Measurements from ENCODE around the gene PTPRJ. TPM values are rescaled to one million over a fixed set of nuclear protein-coding genes. Genes with fewer than 3 reads are reported as not detected.

The PTPRJ gene
- total and polyA plus RNA-seq, 9 of the 15 experiments (the other 6 are each of a cell fraction or from before 2014, with no cell fraction given): 0.56 to 10.7 (median 4.8) TPM

DNA sequence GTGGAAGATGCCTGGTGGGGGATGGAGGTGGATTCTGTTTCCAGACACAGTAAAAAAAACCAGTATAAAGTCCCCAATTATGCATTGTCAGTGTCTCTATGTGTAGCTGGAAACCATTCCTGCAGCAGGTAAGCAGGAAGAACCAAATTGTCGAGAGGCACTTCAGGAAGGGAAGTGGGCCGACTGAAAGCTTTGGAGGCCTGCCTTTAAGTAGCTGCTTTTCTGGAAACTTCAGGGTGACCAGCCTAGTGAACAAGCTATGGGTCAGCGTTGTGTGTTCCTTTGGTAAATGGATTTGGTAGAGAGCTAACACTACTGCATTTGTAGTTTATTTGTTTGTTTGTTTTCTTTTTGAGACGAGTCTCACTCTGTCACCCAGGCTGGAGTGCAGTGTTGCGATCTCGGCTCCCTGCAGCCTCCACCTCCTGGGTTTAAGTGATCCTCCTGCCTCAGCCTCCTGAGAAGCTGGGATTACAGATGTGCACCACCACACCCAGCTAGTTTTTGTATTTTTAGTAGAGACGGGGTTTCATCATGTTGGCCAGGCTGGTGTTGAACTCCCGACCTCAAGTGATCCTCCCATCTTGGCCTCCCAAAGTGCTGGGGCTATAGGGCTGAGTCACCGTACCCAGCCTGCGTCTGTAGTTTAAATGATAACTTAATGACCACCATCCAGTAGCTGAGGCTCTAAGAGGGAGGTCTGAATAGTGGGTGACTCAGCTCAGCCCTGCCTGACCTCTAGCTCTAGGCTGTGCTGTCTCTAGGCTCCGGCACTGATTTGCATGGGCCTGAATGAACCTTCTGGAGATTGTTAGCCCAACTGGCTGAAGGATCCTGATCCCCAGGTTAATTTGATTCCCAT lies 12.8 kb downstream of the PTPRJ start (continued):
- no peak for TF ChIP-seq NR2F6 (CRISPR knock-in tag; IDR thresholded peaks at IDR 0.05)
- no peak for TF ChIP-seq ZBTB43 (CRISPR knock-in tag; IDR thresholded peaks at IDR 0.05)
- TF ChIP-seq SREBF2 (CRISPR knock-in tag; IDR thresholded peaks at IDR 0.05): no peak
- no peak for TF ChIP-seq LARP7 (IDR thresholded peaks at IDR 0.05)
- no peak for TF ChIP-seq FOXP4 (CRISPR knock-in tag; IDR thresholded peaks at IDR 0.05; ENCODE audit: borderline replicate concordance)
- TF ChIP-seq ELK1 (CRISPR knock-in tag; IDR thresholded peaks at IDR 0.05): no peak
- 0 out of 2 replicates have a peak, but pooled peaks have one; percentile 31 for TF ChIP-seq MECOM (CRISPR knock-in tag; IDR thresholded peaks at IDR 0.05)
- TF ChIP-seq NCOR1 (IDR thresholded peaks at IDR 0.05): peak; percentile 84
- no peak for TF ChIP-seq ZNF583 (CRISPR knock-in tag; IDR thresholded peaks at IDR 0.05)
- TF ChIP-seq LEF1 (IDR thresholded peaks at IDR 0.05): 0 out of 2 replicates have a peak, but pooled peaks have one; percentile 39
- peak; percentile 87; the same call in 1 of the 2 replicates for TF ChIP-seq NBN (IDR thresholded peaks at IDR 0.05; ENCODE audit: low read depth)
- no peak for TF ChIP-seq NELFE (IDR thresholded peaks at IDR 0.05; ENCODE audit: insufficient read depth, insufficient read length)
- TF ChIP-seq, protein P1, sequence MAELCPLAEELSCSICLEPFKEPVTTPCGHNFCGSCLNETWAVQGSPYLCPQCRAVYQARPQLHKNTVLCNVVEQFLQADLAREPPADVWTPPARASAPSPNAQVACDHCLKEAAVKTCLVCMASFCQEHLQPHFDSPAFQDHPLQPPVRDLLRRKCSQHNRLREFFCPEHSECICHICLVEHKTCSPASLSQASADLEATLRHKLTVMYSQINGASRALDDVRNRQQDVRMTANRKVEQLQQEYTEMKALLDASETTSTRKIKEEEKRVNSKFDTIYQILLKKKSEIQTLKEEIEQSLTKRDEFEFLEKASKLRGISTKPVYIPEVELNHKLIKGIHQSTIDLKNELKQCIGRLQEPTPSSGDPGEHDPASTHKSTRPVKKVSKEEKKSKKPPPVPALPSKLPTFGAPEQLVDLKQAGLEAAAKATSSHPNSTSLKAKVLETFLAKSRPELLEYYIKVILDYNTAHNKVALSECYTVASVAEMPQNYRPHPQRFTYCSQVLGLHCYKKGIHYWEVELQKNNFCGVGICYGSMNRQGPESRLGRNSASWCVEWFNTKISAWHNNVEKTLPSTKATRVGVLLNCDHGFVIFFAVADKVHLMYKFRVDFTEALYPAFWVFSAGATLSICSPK (IDR thresholded peaks at IDR 0.05; ENCODE audit: borderline replicate concordance): 0 out of 2 replicates have a peak, but pooled peaks have one; percentile 33
- no peak for TF ChIP-seq PRPF4 (IDR thresholded peaks at IDR 0.05; ENCODE audit: insufficient read depth, low read depth, low read length, poor library complexity, severe bottlenecking)
- TF ChIP-seq BRCA1 (IDR thresholded peaks at IDR 0.05): no peak
- no peak for TF ChIP-seq BRCA1 (CRISPR knock-in tag; IDR thresholded peaks at IDR 0.05)
- peak; percentile 61; the same call in 1 of the 2 replicates for TF ChIP-seq ZNF644 (tag; IDR thresholded peaks at IDR 0.05; ENCODE audit: low read depth)
- no peak for TF ChIP-seq COPS2 (conservative IDR thresholded peaks at IDR 0.05)
- no peak for TF ChIP-seq ZNF41 (CRISPR knock-in tag; conservative IDR thresholded peaks at IDR 0.05)
- no peak for TF ChIP-seq HCFC1 (IDR thresholded peaks at IDR 0.05; ENCODE audit: low read depth, low read length)
- TF ChIP-seq ESRRA (IDR thresholded peaks at IDR 0.05; ENCODE audit: borderline replicate concordance, low read depth): 0 out of 2 replicates have a peak, but pooled peaks have one; percentile 62
- no peak for TF ChIP-seq PYGO2 (tag; IDR thresholded peaks at IDR 0.05)

All from K562 (cell line).